GM21515 (cell line): ENCODE results near the gene NPHP4.

Experiments used
- ATAC-seq: cut with Tn5 transposase; IDR thresholded peaks from one replicate; pipeline ENCODE4 v1.9.1; 2021; ENCODE audit not compliant: unreplicated experiment

Gene NPHP4

GRCh38 chr1:5914676-5915365, 77.4 kb downstream of the NPHP4 start:
- no peak for ATAC-seq

GRCh38 chr1:5913876-5914275, 78.3 kb downstream of the NPHP4 start:
- ATAC-seq = no peak

GRCh38 chr1:5913078-5913845, 79.0 kb downstream of the NPHP4 start:
- no peak for ATAC-seq

- ATAC-seq = no peak
These were observed 80.4 kb downstream of the NPHP4 start for GRCh38 chr1:5911871-5912271.

- no peak for ATAC-seq
These were observed 81.1 kb downstream of the NPHP4 start for GRCh38 chr1:5911157-5911556.

- no peak for ATAC-seq
These were observed 81.6 kb downstream of the NPHP4 start for GRCh38 chr1:5910666-5911065.

- no peak for ATAC-seq
These were observed 82.0 kb downstream of the NPHP4 start for GRCh38 chr1:5910276-5910620.

GRCh38 chr1:5909576-5910275, 82.5 kb downstream of the NPHP4 start:
- no peak for ATAC-seq

- ATAC-seq = no peak
These were observed 83.5 kb downstream of the NPHP4 start for GRCh38 chr1:5908461-5909375.

- ATAC-seq = no peak
These were observed 84.3 kb downstream of the NPHP4 start for GRCh38 chr1:5907966-5908365.

GRCh38 chr1:5907386-5907785, 84.8 kb downstream of the NPHP4 start:
- no peak for ATAC-seq

- ATAC-seq = no peak
These were observed 85.3 kb downstream of the NPHP4 start for GRCh38 chr1:5906966-5907365.

- no peak for ATAC-seq
These were observed 86.1 kb downstream of the NPHP4 start for GRCh38 chr1:5906116-5906515.

GRCh38 chr1:5905436-5905835, 86.8 kb downstream of the NPHP4 start:
- no peak for ATAC-seq

- no peak for ATAC-seq
These were observed 87.7 kb downstream of the NPHP4 start for GRCh38 chr1:5904551-5904950.

- ATAC-seq = no peak
These were observed 88.5 kb downstream of the NPHP4 start for GRCh38 chr1:5903680-5904079.

GRCh38 chr1:5903031-5903430, 89.2 kb downstream of the NPHP4 start:
- no peak for ATAC-seq

- ATAC-seq = no peak
These were observed 90.4 kb downstream of the NPHP4 start for GRCh38 chr1:5901841-5902240.

- no peak for ATAC-seq
These were observed 91.1 kb downstream of the NPHP4 start for GRCh38 chr1:5901150-5901549.

GRCh38 chr1:5898266-5898665, 94.0 kb downstream of the NPHP4 start:
- ATAC-seq = no peak
